GM12878 (cell line): ENCODE results near the gene SIDT2. TPM values are rescaled to one million over a fixed set of nuclear protein-coding genes. Genes with fewer than 3 reads are reported as not detected.

Source experiments
- ATAC-seq: fragments of 200-7000 bp; cut with Tn5 transposase; 3 replicates; pipeline ENCODE4 v1.9.1; 2020; ENCODE audit warnings: mild to moderate bottlenecking, moderate library complexity
- BruUV-seq: library from RNA; stranded (reverse); fragments of 400-500 nt; replicated peaks from 2 replicates; lab custom pipeline; 2021; lab: Mats Ljungman, UMichigan
- CTCF ChIA-PET: fragments of 300-600 bp; sonication (Branson Sonifier 250); formaldehyde crosslinking; extraction: SDS; loops from one replicate; lab custom pipeline; 2021; ENCODE audit warnings: inconsistent platforms; lab: Yijun Ruan, JAX
- POLR2A ChIA-PET: fragments of 350-600 bp; formaldehyde crosslinking; extraction: SDS; loops from one replicate; lab custom pipeline; 2021; ENCODE audit warnings: inconsistent platforms; lab: Charles Lee
- RAD21 ChIA-PET: fragments of 300-600 bp; sonication (Branson Sonifier 250); formaldehyde crosslinking; loops from one replicate; lab custom pipeline; 2023; ENCODE audit warnings: antibody characterized with exemption; ENCODE audit not compliant: unreplicated experiment; lab: Charles Lee
- SMC1A ChIA-PET: fragments of 300-600 bp; sonication (Branson Sonifier 250); formaldehyde crosslinking; loops from one replicate; lab custom pipeline; 2023; ENCODE audit not compliant: unreplicated experiment, uncharacterized antibody; lab: Charles Lee
- DNase-seq: peaks from one replicate; pipeline ENCODE4 v3.0.0-alpha.2; 2011; ENCODE audit warnings: low read depth, low spot score
- FAIRE-seq: peaks from 3 replicates; lab custom pipeline; 2011; peaks lifted over from hg19 to GRCh38; lab: Jason Lieb, UNC
- H2AFZ ChIP-seq: 2 replicates; pipeline ENCODE4 v1.6.0; 2011; ENCODE audit warnings: low read depth, low read length, control low read depth; ENCODE audit not compliant: control insufficient read depth
- H3K27ac ChIP-seq: 2 replicates; pipeline ENCODE4 v1.5.1; 2011; ENCODE audit warnings: control low read depth; ENCODE audit not compliant: control insufficient read depth, insufficient read depth
- H3K27me3 ChIP-seq, 2 experiments: replicated peaks in 1 of 2; 2 replicates each; pipeline versions ENCODE4 v1.6.0 to v1.6.1; 2011; ENCODE audit warnings: low read length in 1 of 2; ENCODE audit not compliant: control insufficient read depth in 2 of 2, insufficient read depth in 2 of 2
- H3K36me3 ChIP-seq, 2 experiments: 2 replicates each; pipeline ENCODE4 v1.5.1; 2011; ENCODE audit warnings: low read length in 1 of 2; ENCODE audit not compliant: control insufficient read depth in 2 of 2, insufficient read depth in 2 of 2
- H3K4me1 ChIP-seq: 2 replicates; pipeline ENCODE4 v1.6.1; 2011; ENCODE audit warnings: mild to moderate bottlenecking, low read length, moderate library complexity, mixed read lengths; ENCODE audit not compliant: control insufficient read depth, insufficient read depth
- H3K4me2 ChIP-seq: 2 replicates; pipeline ENCODE4 v1.6.0; 2011; ENCODE audit warnings: control low read depth; ENCODE audit not compliant: control insufficient read depth, insufficient read depth
- H3K4me3 ChIP-seq: fragments of 200-600 bp; sonication (generic); 2 replicates; pipeline ENCODE4 v1.5.1; 2016
- H3K79me2 ChIP-seq: 2 replicates; pipeline ENCODE4 v1.6.0; 2011; ENCODE audit warnings: low read length; ENCODE audit not compliant: control insufficient read depth, insufficient read depth
- H3K9ac ChIP-seq: 2 replicates; pipeline ENCODE4 v1.8.0; 2011; ENCODE audit warnings: low read length, control low read depth, mixed read lengths; ENCODE audit not compliant: control insufficient read depth, insufficient read depth
- H3K9me3 ChIP-seq: replicated peaks from 3 replicates; pipeline ENCODE4 v1.5.1; 2011; ENCODE audit warnings: mild to moderate bottlenecking, low read length; ENCODE audit not compliant: control insufficient read depth, insufficient read depth
- H4K20me1 ChIP-seq: 2 replicates; pipeline ENCODE4 v1.6.0; 2011; ENCODE audit not compliant: control insufficient read depth, insufficient read depth
- CUX1 ChIP-seq: IDR thresholded peaks from 2 replicates; pipeline ENCODE4 v1.6.1; 2012; ENCODE audit warnings: improper control_type of control experiment, low read depth, low read length; ENCODE audit not compliant: insufficient replicate concordance
- DPF2 ChIP-seq: fragments of 450-650 bp; IDR thresholded peaks from 2 replicates; pipeline ENCODE4 v1.6.1; 2017; ENCODE audit warnings: mild to moderate bottlenecking
- EED ChIP-seq: sonication (generic); IDR thresholded peaks from 2 replicates; pipeline ENCODE4 v1.6.1; 2016; ENCODE audit warnings: antibody characterized with exemption, low read depth
- IKZF1 ChIP-seq: fragments of 450-650 bp; conservative IDR thresholded peaks from 2 replicates; pipeline ENCODE4 v1.6.1; 2017; ENCODE audit warnings: antibody characterized with exemption, mild to moderate bottlenecking
- IKZF2 ChIP-seq, 2 experiments: fragments of 450-650 bp; IDR thresholded peaks; 2 replicates each; pipeline ENCODE4 v1.6.1; 2017; ENCODE audit warnings: mild to moderate bottlenecking in 2 of 2, moderate library complexity in 2 of 2
- MEF2B ChIP-seq: fragments of 450-650 bp; IDR thresholded peaks from 2 replicates; pipeline ENCODE4 v1.6.1; 2018; ENCODE audit warnings: mild to moderate bottlenecking, moderate library complexity; ENCODE audit not compliant: partially characterized antibody, poor library complexity, severe bottlenecking
- TCF7 ChIP-seq: IDR thresholded peaks from 2 replicates; pipeline ENCODE4 v1.6.1; 2014; ENCODE audit warnings: antibody characterized with exemption, borderline replicate concordance
- YBX1 ChIP-seq: fragments of 450-650 bp; IDR thresholded peaks from 2 replicates; pipeline ENCODE4 v1.6.1; 2016; ENCODE audit warnings: antibody characterized with exemption
- YY1 ChIP-seq: IDR thresholded peaks from 2 replicates; pipeline ENCODE4 v1.6.1; 2011; ENCODE audit warnings: low read depth, mild to moderate bottlenecking, low read length
- ZNF384 ChIP-seq: IDR thresholded peaks from 2 replicates; pipeline ENCODE4 v1.6.1; 2012; ENCODE audit warnings: low read depth, mild to moderate bottlenecking, low read length, improper control_type of control experiment, borderline replicate concordance
- WGBS: methylation state at CpG from one replicate; pipeline ENCODE4 v1.1.6; 2016; ENCODE audit warnings: low lambda C conversion rate; ENCODE audit not compliant: insufficient replicate concordance, insufficient coverage; ENCODE audit errors: missing lambda C conversion rate; 5-methylcytosine and 5-hydroxymethylcytosine counted together
- in situ Hi-C: fragments of 300-500 bp; cut with MboI; formaldehyde crosslinking; loops from 9 replicates; pipeline ENCODE4 v1.14.3; 2018; ENCODE audit warnings: mixed read lengths
- intact Hi-C: fragments of 100-400 bp; cut with micrococcal nuclease; formaldehyde crosslinking; loops from one replicate; pipeline ENCODE4 v1.14.2; 2022; ENCODE audit not compliant: unreplicated experiment
- polyA plus RNA-seq, 11 experiments: library from polyadenylated mRNA; depleted of rRNA in 4 of 11; unstranded in 6 of 11; stranded (reverse) in 5 of 11; fragments of >200 nt; fragmentation: Nextera tagmentation in 4 of 11; fragmentation: Illumina TruSeq in 1 of 11; extraction: Ambion mirVana in 4 of 11; extraction: Trizol in 1 of 11; gene quantifications; 1 replicate in 1 of 11; 2 replicates in 10 of 11; pipeline versions ENCODE4 v1.2.1 to v1.2.3, GENCODE V29; 2011 to 2016; ENCODE audit warnings: inconsistent platforms in 2 of 11, missing spikeins in 2 of 11, low read depth in 1 of 11
- total RNA-seq, 4 experiments: library from RNA; depleted of rRNA in 3 of 4; stranded (reverse); fragments of >200 nt in 3 of 4; fragmentation: Illumina TruSeq in 1 of 4; extraction: Trizol in 1 of 4; gene quantifications; 2 replicates each; pipeline versions ENCODE4 v1.2.1 to v1.2.3, GENCODE V29; 2013 to 2021

The SIDT2 gene
- total and polyA plus RNA-seq, 10 of the 15 experiments (the other 5 are each of a cell fraction or from before 2014, with no cell fraction given), result 4.9 to 23.9 (median 10.3) TPM

GRCh38 chr11:117179048-117179999, 781 bp downstream of the SIDT2 start:
- peaks cover 8% of the 10 kb centered on the region for H3K79me2 ChIP-seq
- H3K36me3 ChIP-seq, result peaks cover 2 to 8% of the 10 kb centered on the region in 2 experiments; a peak in 3 of 4 replicates
- DNase-seq (peak; percentile 45), ATAC-seq (peak; percentile 63), FAIRE-seq (no peak)
- peak overlapping the region; percentile 96 for H2AFZ ChIP-seq
- intact Hi-C loops, result no loop called here
- no peaks in the 10 kb centered on the region for H3K9me3 ChIP-seq
- ChIA-PET RAD21 (interaction anchor here (0.9 to 6.9 kb wide), 21 partner anchors 9 to 809 kb away, joined by 3 to 159 read pairs (median 4); partner anchors contain the start of genes APOA5, CEP164, PAFAH1B2 and PCSK7), SMC1A (interaction anchor here (0.7 to 6.9 kb wide), 25 partner anchors 7 to 393 kb away, joined by 3 to 187 read pairs (median 5); partner anchors contain the start of genes PAFAH1B2, PCSK7, RNF214 and SIK3), POLR2A (interaction anchor here (0.6 to 5.5 kb wide), 21 partner anchors 10 to 636 kb away, joined by 3 to 51 read pairs (median 4); partner anchors contain the start of genes CEP164, PAFAH1B2, PCSK7 and RNF214), CTCF (interaction anchor here (0.6 to 10.3 kb wide), 29 partner anchors 8 to 1749 kb away, joined by 3 to 422 read pairs (median 6); partner anchors contain the start of genes APOA5, CEP164, PAFAH1B2 and PCSK7)
- H3K27ac ChIP-seq, result peak overlapping the region; percentile 73
- WGBS, result under 1% methylated on average over 34 of the region's 39 CpGs
- TF ChIP-seq IKZF2 (IDR thresholded peaks at IDR 0.05) (peak; percentile 46 to 54; a peak in 2 of 4 replicates), TCF7 (no peak), CUX1 (peak; percentile 54), ZNF384 (0 out of 2 replicates have a peak, but pooled peaks have one; percentile 4), YBX1 (no peak), MEF2B (peak; percentile 98), EED (peak; percentile 33; the same call in 1 of the 2 replicates), IKZF1 (peak; percentile 66), YY1 (peak; percentile 60; the same call in 1 of the 2 replicates), DPF2 (0 out of 2 replicates have a peak, but pooled peaks have one; percentile 10)
- TSS peak; percentile 81 for BruUV-seq
- H3K27me3 ChIP-seq, result no peaks in the 10 kb centered on the region
- H3K4me1 ChIP-seq, result peaks cover 15% of the 10 kb centered on the region
- H3K9ac ChIP-seq, result peak overlapping the region; percentile 87
- peak overlapping the region; percentile 90 for H3K4me3 ChIP-seq
- H3K4me2 ChIP-seq, result peak overlapping the region; percentile 99
- H4K20me1 ChIP-seq, result no peaks in the 10 kb centered on the region
- in situ Hi-C loops, result no loop called here
